ENCODE data around the gene GMDS.

Gene GMDS

GRCh38 chr6:1716868-1717267, 528.5 kb downstream of the GMDS start:
- Histone ChIP-seq H3K4me1 (ENCODE audit: control extremely low read depth in 1 of 4, control insufficient read depth in 4 of 4, insufficient read depth in 4 of 4, low read length in 3 of 4) (no peaks in the 10 kb centered on the region), H3K27ac (ENCODE audit: insufficient read depth in 1 of 2, low read depth in 1 of 2, low read length in 2 of 2, poor library complexity in 1 of 2, severe bottlenecking in 2 of 2) (no peak overlapping the region), H3K36me3 (ENCODE audit: control insufficient read depth in 4 of 4, insufficient read depth in 4 of 4, low read length in 3 of 4) (no peaks in the 10 kb centered on the region), H3K9me3 (ENCODE audit: control extremely low read depth in 1 of 5, control insufficient read depth in 4 of 5, insufficient read depth in 2 of 5, low read depth in 1 of 5, low read length in 4 of 5) (no peaks in the 10 kb centered on the region), H3K4me3 (ENCODE audit: control insufficient read depth in 1 of 7, extremely low read depth in 1 of 7, insufficient read depth in 4 of 7, low read depth in 2 of 7, low read length in 6 of 7) (no peak overlapping the region), H3K27me3 (replicated peaks in 2 of 5; ENCODE audit: control insufficient read depth in 4 of 5, insufficient read depth in 5 of 5, low read length in 4 of 5) (no peaks in the 10 kb centered on the region)
- no peak for DNase-seq
- POLR2A ChIA-PET = no interaction called here
- CTCF ChIA-PET = no interaction called here
- WGBS (ENCODE audit: insufficient coverage) = 100% methylated on average over 4 of the region's 5 CpGs

GRCh38 chr6:1716396-1716795, 529.0 kb downstream of the GMDS start:
- Histone ChIP-seq H3K4me1 (ENCODE audit: control extremely low read depth in 1 of 4, control insufficient read depth in 4 of 4, insufficient read depth in 4 of 4, low read length in 3 of 4) (no peaks in the 10 kb centered on the region), H3K4me3 (ENCODE audit: control insufficient read depth in 1 of 7, extremely low read depth in 1 of 7, insufficient read depth in 4 of 7, low read depth in 2 of 7, low read length in 6 of 7) (no peak overlapping the region), H3K9me3 (ENCODE audit: control extremely low read depth in 1 of 5, control insufficient read depth in 4 of 5, insufficient read depth in 2 of 5, low read depth in 1 of 5, low read length in 4 of 5) (no peaks in the 10 kb centered on the region), H3K27me3 (replicated peaks in 2 of 5; ENCODE audit: control insufficient read depth in 4 of 5, insufficient read depth in 5 of 5, low read length in 4 of 5) (no peaks in the 10 kb centered on the region), H3K36me3 (ENCODE audit: control insufficient read depth in 4 of 4, insufficient read depth in 4 of 4, low read length in 3 of 4) (no peaks in the 10 kb centered on the region), H3K27ac (ENCODE audit: insufficient read depth in 1 of 2, low read depth in 1 of 2, low read length in 2 of 2, poor library complexity in 1 of 2, severe bottlenecking in 2 of 2) (no peak overlapping the region)
- no peak for DNase-seq
- 79% methylated on average over 5 of the region's 5 CpGs for WGBS (ENCODE audit: insufficient coverage)
- ChIA-PET POLR2A (no interaction called here), CTCF (no interaction called here)

GRCh38 chr6:1715336-1715735, 530.1 kb downstream of the GMDS start:
- no peak for DNase-seq
- H3K27ac ChIP-seq (ENCODE audit: insufficient read depth in 1 of 2, low read depth in 1 of 2, low read length in 2 of 2, poor library complexity in 1 of 2, severe bottlenecking in 2 of 2) = no peak overlapping the region
- no peaks in the 10 kb centered on the region for H3K9me3 ChIP-seq (ENCODE audit: control extremely low read depth in 1 of 5, control insufficient read depth in 4 of 5, insufficient read depth in 2 of 5, low read depth in 1 of 5, low read length in 4 of 5)
- H3K4me3 ChIP-seq (ENCODE audit: control insufficient read depth in 1 of 7, extremely low read depth in 1 of 7, insufficient read depth in 4 of 7, low read depth in 2 of 7, low read length in 6 of 7) = no peak overlapping the region
- no peaks in the 10 kb centered on the region for H3K27me3 ChIP-seq (replicated peaks in 2 of 5; ENCODE audit: control insufficient read depth in 4 of 5, insufficient read depth in 5 of 5, low read length in 4 of 5)
- ChIA-PET POLR2A (no interaction called here), CTCF (no interaction called here)
- H3K4me1 ChIP-seq (ENCODE audit: control extremely low read depth in 1 of 4, control insufficient read depth in 4 of 4, insufficient read depth in 4 of 4, low read length in 3 of 4) = no peaks in the 10 kb centered on the region
- 100% methylated on average over 3 of the region's 4 CpGs for WGBS (ENCODE audit: insufficient coverage)
- H3K36me3 ChIP-seq (ENCODE audit: control insufficient read depth in 4 of 4, insufficient read depth in 4 of 4, low read length in 3 of 4) = no peaks in the 10 kb centered on the region

GRCh38 chr6:1714654-1715053, 530.8 kb downstream of the GMDS start:
- Histone ChIP-seq H3K36me3 (ENCODE audit: control insufficient read depth in 4 of 4, insufficient read depth in 4 of 4, low read length in 3 of 4) (no peaks in the 10 kb centered on the region), H3K27ac (ENCODE audit: insufficient read depth in 1 of 2, low read depth in 1 of 2, low read length in 2 of 2, poor library complexity in 1 of 2, severe bottlenecking in 2 of 2) (no peak overlapping the region), H3K27me3 (replicated peaks in 2 of 5; ENCODE audit: control insufficient read depth in 4 of 5, insufficient read depth in 5 of 5, low read length in 4 of 5) (no peaks in the 10 kb centered on the region), H3K4me3 (ENCODE audit: control insufficient read depth in 1 of 7, extremely low read depth in 1 of 7, insufficient read depth in 4 of 7, low read depth in 2 of 7, low read length in 6 of 7) (no peak overlapping the region), H3K4me1 (ENCODE audit: control extremely low read depth in 1 of 4, control insufficient read depth in 4 of 4, insufficient read depth in 4 of 4, low read length in 3 of 4) (peaks cover 0 to 1% (median 0%) of the 10 kb centered on the region in 4 experiments), H3K9me3 (ENCODE audit: control extremely low read depth in 1 of 5, control insufficient read depth in 4 of 5, insufficient read depth in 2 of 5, low read depth in 1 of 5, low read length in 4 of 5) (no peaks in the 10 kb centered on the region)
- WGBS (ENCODE audit: insufficient coverage) = 99% methylated on average over 5 of the region's 5 CpGs
- POLR2A ChIA-PET = no interaction called here
- CTCF ChIA-PET = no interaction called here
- DNase-seq = no peak

- ChIA-PET POLR2A (no interaction called here), CTCF (no interaction called here)
- H3K4me3 ChIP-seq (ENCODE audit: control insufficient read depth in 1 of 7, extremely low read depth in 1 of 7, insufficient read depth in 4 of 7, low read depth in 2 of 7, low read length in 6 of 7) = no peak overlapping the region
- WGBS (ENCODE audit: insufficient coverage) = 97% methylated on average over 10 of the region's 16 CpGs
- H3K27me3 ChIP-seq (replicated peaks in 2 of 5; ENCODE audit: control insufficient read depth in 4 of 5, insufficient read depth in 5 of 5, low read length in 4 of 5) = no peaks in the 10 kb centered on the region
- H3K27ac ChIP-seq (ENCODE audit: insufficient read depth in 1 of 2, low read depth in 1 of 2, low read length in 2 of 2, poor library complexity in 1 of 2, severe bottlenecking in 2 of 2) = no peak overlapping the region
- H3K4me1 ChIP-seq (ENCODE audit: control extremely low read depth in 1 of 4, control insufficient read depth in 4 of 4, insufficient read depth in 4 of 4, low read length in 3 of 4) = peaks cover 0 to 2% (median 0%) of the 10 kb centered on the region in 4 experiments
- H3K36me3 ChIP-seq (ENCODE audit: control insufficient read depth in 4 of 4, insufficient read depth in 4 of 4, low read length in 3 of 4) = no peaks in the 10 kb centered on the region
- no peaks in the 10 kb centered on the region for H3K9me3 ChIP-seq (ENCODE audit: control extremely low read depth in 1 of 5, control insufficient read depth in 4 of 5, insufficient read depth in 2 of 5, low read depth in 1 of 5, low read length in 4 of 5)
- no peak for DNase-seq
These were observed 532.3 kb downstream of the GMDS start for GRCh38 chr6:1713016-1713600.

- H3K27ac ChIP-seq (ENCODE audit: insufficient read depth in 1 of 2, low read depth in 1 of 2, low read length in 2 of 2, poor library complexity in 1 of 2, severe bottlenecking in 2 of 2) = no peak overlapping the region
- ChIA-PET POLR2A (no interaction called here), CTCF (interaction anchor here (0.8 kb wide), 1 partner anchor 8 kb away, joined by 4 read pairs; no protein-coding TSS in a partner anchor)
- H3K4me1 ChIP-seq (ENCODE audit: control extremely low read depth in 1 of 4, control insufficient read depth in 4 of 4, insufficient read depth in 4 of 4, low read length in 3 of 4) = peaks cover 0 to 2% (median 0%) of the 10 kb centered on the region in 4 experiments
- no peak for DNase-seq
- H3K27me3 ChIP-seq (replicated peaks in 2 of 5; ENCODE audit: control insufficient read depth in 4 of 5, insufficient read depth in 5 of 5, low read length in 4 of 5) = no peaks in the 10 kb centered on the region
- H3K36me3 ChIP-seq (ENCODE audit: control insufficient read depth in 4 of 4, insufficient read depth in 4 of 4, low read length in 3 of 4) = no peaks in the 10 kb centered on the region
- WGBS (ENCODE audit: insufficient coverage) = 88% methylated on average over 2 of the region's 3 CpGs
- H3K4me3 ChIP-seq (ENCODE audit: control insufficient read depth in 1 of 7, extremely low read depth in 1 of 7, insufficient read depth in 4 of 7, low read depth in 2 of 7, low read length in 6 of 7) = no peak overlapping the region
- H3K9me3 ChIP-seq (ENCODE audit: control extremely low read depth in 1 of 5, control insufficient read depth in 4 of 5, insufficient read depth in 2 of 5, low read depth in 1 of 5, low read length in 4 of 5) = no peaks in the 10 kb centered on the region
These were observed 533.0 kb downstream of the GMDS start for GRCh38 chr6:1712451-1712850.

- POLR2A ChIA-PET = no interaction called here
- 100% methylated on average over 5 of the region's 6 CpGs for WGBS (ENCODE audit: insufficient coverage)
These were observed 534.3 kb downstream of the GMDS start for GRCh38 chr6:1711136-1711535.

More at GRCh38 chr6:1711136-1711535, 534.3 kb downstream of the GMDS start:
- no peak for DNase-seq
- H3K4me3 ChIP-seq (ENCODE audit: control insufficient read depth in 1 of 7, extremely low read depth in 1 of 7, insufficient read depth in 4 of 7, low read depth in 2 of 7, low read length in 6 of 7) = no peak overlapping the region
- H3K27ac ChIP-seq (ENCODE audit: insufficient read depth in 1 of 2, low read depth in 1 of 2, low read length in 2 of 2, poor library complexity in 1 of 2, severe bottlenecking in 2 of 2) = no peak overlapping the region
- H3K4me1 ChIP-seq (ENCODE audit: control extremely low read depth in 1 of 4, control insufficient read depth in 4 of 4, insufficient read depth in 4 of 4, low read length in 3 of 4) = peaks cover 0 to 2% (median 0%) of the 10 kb centered on the region in 4 experiments
- CTCF ChIA-PET = no interaction called here
- H3K27me3 ChIP-seq (replicated peaks in 2 of 5; ENCODE audit: control insufficient read depth in 4 of 5, insufficient read depth in 5 of 5, low read length in 4 of 5) = no peaks in the 10 kb centered on the region
- H3K9me3 ChIP-seq (ENCODE audit: control extremely low read depth in 1 of 5, control insufficient read depth in 4 of 5, insufficient read depth in 2 of 5, low read depth in 1 of 5, low read length in 4 of 5) = no peaks in the 10 kb centered on the region
- no peaks in the 10 kb centered on the region for H3K36me3 ChIP-seq (ENCODE audit: control insufficient read depth in 4 of 4, insufficient read depth in 4 of 4, low read length in 3 of 4)

Measured in common myeloid progenitor, CD34-positive (primary cell).